ENCODE data around the gene ZNF483.
"Not testable (repeated sequence)": the region's sequence is repeated elsewhere in the genome, so short reads cannot be mapped to it uniquely, and the experiment has no call there.

ZNF483 gene

GRCh38 chr9:111502506-111502905, 22.5 kb upstream of the ZNF483 start:
- Mint-ChIP-seq H3K9me3 (no peaks in the 10 kb centered on the region), H3K4me1 (peaks cover 10% of the 10 kb centered on the region), H3K4me3 (no peak overlapping the region), H3K27ac (no peak overlapping the region), H3K27me3 (ENCODE audit: low read depth) (peaks cover 3% of the 10 kb centered on the region), H3K36me3 (ENCODE audit: low read depth) (no peaks in the 10 kb centered on the region)
- TF ChIP-seq, protein P1, sequence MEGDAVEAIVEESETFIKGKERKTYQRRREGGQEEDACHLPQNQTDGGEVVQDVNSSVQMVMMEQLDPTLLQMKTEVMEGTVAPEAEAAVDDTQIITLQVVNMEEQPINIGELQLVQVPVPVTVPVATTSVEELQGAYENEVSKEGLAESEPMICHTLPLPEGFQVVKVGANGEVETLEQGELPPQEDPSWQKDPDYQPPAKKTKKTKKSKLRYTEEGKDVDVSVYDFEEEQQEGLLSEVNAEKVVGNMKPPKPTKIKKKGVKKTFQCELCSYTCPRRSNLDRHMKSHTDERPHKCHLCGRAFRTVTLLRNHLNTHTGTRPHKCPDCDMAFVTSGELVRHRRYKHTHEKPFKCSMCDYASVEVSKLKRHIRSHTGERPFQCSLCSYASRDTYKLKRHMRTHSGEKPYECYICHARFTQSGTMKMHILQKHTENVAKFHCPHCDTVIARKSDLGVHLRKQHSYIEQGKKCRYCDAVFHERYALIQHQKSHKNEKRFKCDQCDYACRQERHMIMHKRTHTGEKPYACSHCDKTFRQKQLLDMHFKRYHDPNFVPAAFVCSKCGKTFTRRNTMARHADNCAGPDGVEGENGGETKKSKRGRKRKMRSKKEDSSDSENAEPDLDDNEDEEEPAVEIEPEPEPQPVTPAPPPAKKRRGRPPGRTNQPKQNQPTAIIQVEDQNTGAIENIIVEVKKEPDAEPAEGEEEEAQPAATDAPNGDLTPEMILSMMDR (IDR thresholded peaks at IDR 0.05; ENCODE audit: unreplicated experiment in 3 of 3), result no peak

DNA sequence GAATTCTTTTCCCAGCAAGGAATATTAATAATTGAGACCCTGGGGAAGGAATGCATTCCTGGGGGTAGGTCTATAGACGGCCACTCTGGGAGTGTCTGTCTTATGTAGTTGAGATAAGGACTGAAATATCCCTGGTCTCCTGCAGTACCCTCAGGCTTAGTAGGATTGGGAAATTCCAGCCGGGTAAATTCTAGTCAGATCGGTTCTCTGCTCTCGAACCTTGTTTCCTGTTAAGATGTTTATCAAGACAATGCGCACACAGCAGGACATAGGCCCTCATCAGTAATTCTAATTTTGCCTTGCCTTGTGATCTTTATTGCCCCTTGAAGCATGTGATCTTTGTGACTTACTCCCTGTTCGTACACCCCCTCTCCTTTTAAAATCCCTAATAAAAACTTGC, 13.4 kb upstream of the ZNF483 start:
- not testable (repeated sequence) for H3K36me3 Mint-ChIP-seq (ENCODE audit: low read depth); H3K4me1 Mint-ChIP-seq; H3K27ac Mint-ChIP-seq; H3K27me3 Mint-ChIP-seq (ENCODE audit: low read depth); H3K4me3 Mint-ChIP-seq
- peaks cover 18% of the 10 kb centered on the region for H3K9me3 Mint-ChIP-seq

DNA sequence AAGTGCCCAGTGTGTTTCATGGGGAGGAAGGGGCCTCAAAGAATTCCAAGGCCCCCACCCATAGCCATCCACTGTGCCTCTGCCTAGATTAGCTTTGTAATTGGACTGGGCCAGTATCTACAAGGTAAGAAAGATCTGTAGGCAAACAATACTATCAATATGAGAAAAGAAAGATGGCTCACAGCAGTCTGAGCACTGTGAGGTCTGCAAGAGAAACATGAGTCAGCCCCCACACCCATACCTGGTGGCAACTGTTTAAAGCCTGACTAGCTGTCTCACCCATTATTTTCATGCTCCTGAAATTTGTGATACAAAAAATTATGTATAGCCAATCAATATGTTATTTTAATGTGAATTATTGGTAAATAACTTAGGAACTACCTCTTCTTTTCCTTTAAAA, 10.0 kb upstream of the ZNF483 start:
- Mint-ChIP-seq H3K27me3 (ENCODE audit: low read depth) (peaks cover 5% of the 10 kb centered on the region), H3K4me1 (no peaks in the 10 kb centered on the region), H3K27ac (no peak overlapping the region), H3K36me3 (ENCODE audit: low read depth) (no peaks in the 10 kb centered on the region), H3K9me3 (peaks cover 19% of the 10 kb centered on the region), H3K4me3 (no peak overlapping the region)
- TF ChIP-seq, protein P1 (IDR thresholded peaks at IDR 0.05; ENCODE audit: unreplicated experiment in 3 of 3), result no peak

- Mint-ChIP-seq H3K4me1 (no peaks in the 10 kb centered on the region), H3K27me3 (ENCODE audit: low read depth) (peaks cover 8% of the 10 kb centered on the region), H3K9me3 (peaks cover 14% of the 10 kb centered on the region), H3K4me3 (no peak overlapping the region), H3K36me3 (ENCODE audit: low read depth) (no peaks in the 10 kb centered on the region), H3K27ac (no peak overlapping the region)
- TF ChIP-seq, protein P1 (IDR thresholded peaks at IDR 0.05; ENCODE audit: unreplicated experiment in 3 of 3), result no peak
Observed at GRCh38 chr9:111516061-111516465, 8.9 kb upstream of the ZNF483 start.

- Mint-ChIP-seq H3K36me3 (ENCODE audit: low read depth) (peaks cover 19% of the 10 kb centered on the region), H3K4me1 (peaks cover 14% of the 10 kb centered on the region), H3K27ac (peak overlapping the region in 2 of 3 experiments; percentile 21 to 71), H3K27me3 (ENCODE audit: low read depth) (peaks cover 19% of the 10 kb centered on the region), H3K4me3 (peak overlapping the region; percentile 90 to 94 (median 93)), H3K9me3 (peaks cover 3% of the 10 kb centered on the region)
- TF ChIP-seq, protein P1 (IDR thresholded peaks at IDR 0.05; ENCODE audit: unreplicated experiment in 3 of 3), result no peak
Observed at GRCh38 chr9:111524731-111525055, 286 bp upstream of the ZNF483 start.

GRCh38 chr9:111527347-111527746, 2.4 kb downstream of the ZNF483 start:
- peaks cover 14% of the 10 kb centered on the region for H3K27me3 Mint-ChIP-seq (ENCODE audit: low read depth)
- no peak overlapping the region for H3K27ac Mint-ChIP-seq
- no peak overlapping the region for H3K4me3 Mint-ChIP-seq
- H3K9me3 Mint-ChIP-seq, result peaks cover 5% of the 10 kb centered on the region
- peaks cover 14% of the 10 kb centered on the region for H3K4me1 Mint-ChIP-seq
- H3K36me3 Mint-ChIP-seq (ENCODE audit: low read depth), result peaks cover 41% of the 10 kb centered on the region
- TF ChIP-seq, protein P1 (IDR thresholded peaks at IDR 0.05; ENCODE audit: unreplicated experiment in 3 of 3), result no peak

Data from nephron (organoid).